ELR (cell line): ENCODE data around the gene MEGF9.

ENCODE experiments used
- DNase-seq: peaks from one replicate; pipeline ENCODE4 v3.0.0-alpha.2; 2015; ENCODE audit warnings: low read depth

The MEGF9 gene

GRCh38 chr9:120702075-120702474 is 12.2 kb downstream of the MEGF9 start:
- DNase-seq: peak; percentile 69

DNA sequence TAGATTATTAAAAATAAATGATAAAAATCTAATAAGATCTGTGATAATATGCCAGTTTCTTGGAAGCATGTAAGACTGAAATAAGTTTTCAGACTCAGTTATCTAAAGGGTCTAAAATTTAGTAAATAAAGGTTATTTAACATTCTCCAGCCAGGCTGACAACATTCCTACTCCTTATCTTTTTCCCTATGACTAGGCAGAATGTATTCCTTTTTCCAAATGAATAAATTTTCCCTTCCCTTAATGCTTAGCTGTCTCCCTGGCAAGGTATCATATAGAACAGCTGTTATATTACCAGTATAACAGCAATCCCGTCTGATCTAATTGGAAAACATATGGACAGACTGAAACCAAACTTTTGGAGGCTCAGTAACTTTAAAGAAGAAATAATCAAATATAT is 13.0 kb downstream of the MEGF9 start:
- DNase-seq: no peak

GRCh38 chr9:120698766-120699165 is 15.5 kb downstream of the MEGF9 start:
- DNase-seq: no peak

GRCh38 chr9:120697448-120697847 is 16.8 kb downstream of the MEGF9 start:
- no peak for DNase-seq

DNA sequence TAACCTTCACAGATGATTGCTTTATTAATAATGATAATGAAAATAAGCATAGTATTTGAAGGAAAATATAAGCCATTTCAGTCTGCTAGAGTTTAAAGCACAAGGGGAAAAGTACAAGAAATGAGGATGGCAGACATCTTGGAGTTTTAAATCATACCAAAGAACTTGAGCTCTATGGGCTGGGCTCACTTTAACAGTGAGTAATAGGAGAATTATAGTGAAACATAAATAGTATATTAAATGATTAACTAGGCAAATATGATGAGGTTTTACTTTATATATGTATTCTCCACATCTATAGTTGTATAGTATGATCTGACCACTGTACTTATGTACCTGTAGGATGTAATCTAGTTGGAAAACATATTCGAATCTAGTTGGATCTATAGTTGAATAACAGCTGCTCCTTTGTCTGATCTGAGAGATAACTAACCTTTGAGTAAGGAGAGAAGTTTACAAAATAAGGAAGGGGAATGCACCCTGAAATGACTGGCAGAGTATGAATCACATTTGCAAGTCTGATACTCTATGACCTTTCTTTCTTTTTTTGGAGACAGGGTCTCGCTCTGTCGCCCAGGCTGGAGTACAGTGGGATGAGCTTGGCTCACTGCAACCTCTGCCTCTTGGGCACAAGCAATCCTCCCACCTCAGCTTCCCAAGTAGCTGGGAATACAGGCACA is 17.6 kb downstream of the MEGF9 start:
- peak; percentile 51 for DNase-seq

DNA sequence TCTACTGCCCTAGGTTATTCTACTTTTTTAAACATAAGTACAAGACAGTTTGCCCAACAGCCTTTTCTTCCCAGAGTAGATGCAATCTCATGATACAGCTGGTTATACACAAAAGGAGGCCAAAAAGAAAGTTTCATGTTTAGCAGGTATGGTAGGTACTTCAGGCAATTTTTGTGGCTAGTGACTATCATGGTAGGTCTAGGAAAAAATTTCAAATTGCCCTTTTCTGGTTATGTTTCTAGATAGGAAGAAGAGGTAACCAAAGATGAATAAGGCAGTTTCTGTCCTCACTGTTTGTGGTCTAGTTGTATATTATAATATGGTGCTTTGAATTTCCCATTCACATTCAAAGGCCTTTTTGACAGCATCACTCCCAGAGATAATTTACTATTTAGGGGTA is 19.7 kb downstream of the MEGF9 start:
- DNase-seq: no peak

- DNase-seq: peak; percentile 11
These were observed 20.6 kb downstream of the MEGF9 start for GRCh38 chr9:120693700-120694008.

DNA sequence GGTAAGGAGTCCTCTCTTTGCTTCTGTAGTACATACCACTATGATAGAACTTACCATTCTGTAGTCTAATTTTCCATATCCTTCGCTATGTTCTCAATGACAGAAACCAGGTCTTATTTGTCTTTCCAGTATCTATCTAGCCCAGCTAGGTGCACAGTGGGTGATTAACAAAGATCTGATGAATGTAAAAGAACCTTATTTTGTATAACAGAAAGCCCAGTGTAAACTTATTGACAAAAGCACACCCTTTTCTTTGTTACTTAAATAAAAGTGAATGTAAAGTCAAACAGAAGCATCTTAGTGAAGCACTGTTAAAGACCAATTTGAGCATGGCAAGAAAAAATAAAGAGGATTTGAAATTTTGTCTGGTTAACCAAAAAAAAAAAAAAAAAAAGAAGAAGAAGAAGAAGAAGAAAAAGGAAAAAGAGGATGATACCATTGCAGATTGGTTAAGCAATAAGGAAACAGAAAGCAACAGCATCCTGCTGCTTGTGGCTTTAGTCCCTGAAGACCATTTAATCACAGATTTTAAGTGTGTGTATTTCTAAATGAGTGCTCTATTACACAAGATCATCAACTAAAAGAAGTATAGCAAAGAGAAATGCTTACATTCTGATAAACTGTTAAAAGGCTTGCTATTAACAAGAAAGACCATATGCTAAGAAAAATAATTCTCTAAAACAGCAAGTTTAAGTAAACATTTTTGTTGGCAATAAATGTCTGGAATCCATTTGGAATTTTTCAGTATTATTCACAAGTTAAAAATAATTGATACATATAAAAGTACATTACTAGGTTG is 21.2 kb downstream of the MEGF9 start:
- DNase-seq: peak; percentile 20

GRCh38 chr9:120690372-120690771 is 23.9 kb downstream of the MEGF9 start:
- DNase-seq: no peak

DNA sequence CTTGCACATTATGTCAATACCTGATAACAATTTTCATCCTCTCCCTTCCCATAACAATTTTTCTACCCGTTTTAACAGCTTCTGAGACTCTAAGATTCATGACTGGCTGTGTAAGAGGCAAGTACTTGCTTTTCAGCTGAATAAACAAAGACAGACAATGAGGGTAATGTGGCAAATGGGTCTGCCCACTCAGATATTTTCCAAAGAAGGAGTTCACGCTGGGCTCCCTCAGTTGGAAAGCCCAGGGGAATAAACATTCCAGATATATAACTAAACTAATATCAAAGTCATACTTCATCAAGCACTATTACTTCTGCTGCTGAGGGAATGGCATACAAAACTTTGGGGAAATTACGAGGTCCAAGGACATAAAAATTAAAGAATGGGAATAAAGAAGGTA is 24.4 kb downstream of the MEGF9 start:
- DNase-seq: no peak

DNA sequence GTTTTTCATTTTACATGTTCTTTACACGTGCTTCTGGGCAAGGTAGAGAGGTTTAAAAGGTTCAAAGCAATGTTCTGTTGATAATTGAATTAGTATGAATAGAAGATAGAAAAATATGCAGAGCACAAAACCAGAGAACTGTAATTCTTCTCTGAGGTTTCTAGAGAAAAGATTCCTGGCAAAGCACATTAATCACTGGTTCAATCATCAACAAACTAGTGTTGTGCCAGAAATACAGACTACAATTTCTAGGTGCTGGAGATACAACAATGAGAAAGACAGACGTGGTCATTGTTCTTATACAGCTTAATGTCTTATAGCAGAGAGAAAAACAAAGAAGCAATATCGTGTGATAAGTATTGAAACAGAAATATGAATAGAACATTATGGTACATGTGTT is 25.5 kb downstream of the MEGF9 start:
- no peak for DNase-seq

- no peak for DNase-seq
These were observed 31.1 kb downstream of the MEGF9 start for GRCh38 chr9:120683150-120683549.

GRCh38 chr9:120681121-120681520 is 33.1 kb downstream of the MEGF9 start:
- no peak for DNase-seq

- no peak for DNase-seq
These were observed 33.7 kb downstream of the MEGF9 start for GRCh38 chr9:120680579-120680978.

DNA sequence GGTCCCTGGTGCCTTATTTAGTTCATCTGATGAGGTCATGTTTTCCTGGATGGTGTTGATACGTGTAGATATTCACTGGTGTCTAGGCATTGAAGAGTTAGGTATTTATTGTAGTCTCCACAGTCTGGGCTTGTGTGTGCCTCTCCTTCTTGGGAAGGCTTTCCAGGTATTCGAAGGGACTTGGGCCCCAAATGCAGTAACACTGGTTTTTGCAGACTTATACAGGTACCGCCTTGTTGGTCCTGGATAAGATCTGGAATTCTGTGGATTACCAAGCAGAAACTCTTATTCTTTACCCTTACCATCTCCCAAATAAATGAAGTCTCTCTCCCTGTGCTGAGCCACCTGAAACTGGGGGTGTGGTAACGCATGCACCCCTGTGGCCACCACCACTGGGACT is 34.1 kb downstream of the MEGF9 start:
- DNase-seq: no peak

GRCh38 chr9:120677965-120678364 is 36.3 kb downstream of the MEGF9 start:
- no peak for DNase-seq

DNA sequence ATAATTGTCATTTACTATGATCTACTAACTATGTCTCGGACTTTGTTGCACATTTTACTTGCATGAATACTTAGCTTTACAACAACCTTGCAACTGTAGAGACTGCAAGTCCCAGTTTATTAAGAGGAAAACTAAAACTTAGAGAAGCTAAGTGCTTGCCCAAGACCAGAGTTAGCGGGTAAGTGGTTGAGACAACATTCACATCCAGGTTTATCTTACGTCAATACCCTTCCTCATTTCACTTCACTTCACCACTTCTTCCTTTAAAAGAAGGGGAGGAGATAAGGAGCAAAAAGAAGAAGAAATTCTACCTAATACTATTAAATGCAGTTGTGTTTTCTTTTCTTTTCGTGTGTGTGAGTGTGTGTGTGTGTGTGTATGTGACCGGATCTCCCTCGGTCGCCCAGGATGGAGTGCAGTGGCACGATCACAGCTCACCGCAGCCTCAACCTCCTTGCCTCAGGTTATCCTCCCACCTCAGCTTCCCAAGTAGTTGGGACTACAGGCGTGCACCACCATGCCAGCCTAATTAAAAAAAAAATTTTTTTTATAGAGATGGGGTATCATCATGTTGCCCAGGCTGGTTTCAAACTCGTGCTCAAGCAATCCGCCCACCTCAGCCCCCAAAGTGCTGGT is 37.4 kb downstream of the MEGF9 start:
- DNase-seq: no peak

- DNase-seq: no peak
These were observed 45.9 kb downstream of the MEGF9 start for GRCh38 chr9:120668399-120668798.

- DNase-seq: no peak
These were observed 50.3 kb downstream of the MEGF9 start for GRCh38 chr9:120663950-120664349.

DNA sequence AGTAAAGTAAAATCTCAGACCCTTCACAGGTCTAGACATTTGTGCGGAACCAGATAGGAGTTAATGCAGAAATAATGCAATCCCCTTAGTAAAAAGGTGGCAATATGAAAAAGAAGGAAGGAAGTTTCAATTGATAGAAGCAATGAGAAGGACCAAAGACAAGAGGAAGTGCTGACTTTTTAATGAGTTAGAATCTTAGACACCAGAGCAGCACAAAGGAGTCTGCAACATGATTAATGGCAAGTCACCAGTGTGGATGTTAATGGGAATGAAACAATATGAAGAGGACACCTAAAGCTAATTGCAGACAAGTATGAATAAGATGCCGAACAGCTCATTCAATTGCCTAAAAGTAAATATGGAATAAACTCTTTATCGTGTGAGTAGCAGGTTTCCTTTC is 50.9 kb downstream of the MEGF9 start:
- DNase-seq: no peak

GRCh38 chr9:120662513-120662912 is 51.8 kb downstream of the MEGF9 start:
- DNase-seq: no peak

DNA sequence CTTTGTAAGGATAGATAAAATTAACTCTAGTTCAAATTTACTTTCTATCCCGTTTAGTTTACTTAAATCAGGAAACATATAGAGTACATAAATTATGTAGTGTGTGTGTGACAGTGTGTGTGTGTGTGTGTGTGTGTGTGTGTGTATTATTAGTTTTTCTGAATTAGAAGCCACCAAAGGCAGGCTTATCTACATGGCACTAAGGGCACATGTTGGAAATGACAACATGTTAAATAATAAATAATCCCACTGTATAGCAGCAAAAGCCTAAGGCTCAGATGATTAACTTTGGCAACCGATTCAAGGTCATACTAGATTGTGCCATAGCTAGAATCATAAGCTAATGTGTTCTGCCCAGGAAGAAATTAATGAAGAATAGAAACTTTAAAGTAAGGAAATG is 54.6 kb downstream of the MEGF9 start:
- DNase-seq: no peak

GRCh38 chr9:120659209-120659608 is 55.1 kb downstream of the MEGF9 start:
- DNase-seq: no peak
